GM12801 (cell line): Measurements from ENCODE around the gene ZNF813.

Experiments
- TF ChIP-seq, protein P1 (sequence below): IDR thresholded peaks from one replicate; pipeline ENCODE4 v1.5.1; 2011; ENCODE audit warnings: control low read depth; ENCODE audit not compliant: insufficient read length; ENCODE audit errors: extremely low read depth

Gene ZNF813

DNA sequence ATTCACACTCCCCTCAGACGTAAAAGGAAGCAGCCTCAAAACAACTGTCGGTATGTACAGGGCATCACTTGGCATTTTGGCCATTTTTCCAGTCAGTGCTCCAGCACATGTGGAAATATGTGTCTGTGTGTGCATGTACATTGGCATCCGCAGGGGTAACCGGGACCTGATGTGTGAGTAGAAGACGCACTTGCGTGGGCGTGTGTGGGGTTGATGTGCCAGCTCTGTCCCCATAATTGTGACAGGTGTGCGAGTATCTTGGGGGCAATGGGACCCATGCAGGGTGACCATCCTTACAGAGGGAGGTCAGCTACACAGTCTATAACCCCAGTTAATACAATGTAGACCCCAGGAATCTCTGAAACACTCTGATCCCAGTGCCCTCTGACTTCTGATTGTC, 63.1 kb downstream of the ZNF813 start:
- TF ChIP-seq, protein P1, sequence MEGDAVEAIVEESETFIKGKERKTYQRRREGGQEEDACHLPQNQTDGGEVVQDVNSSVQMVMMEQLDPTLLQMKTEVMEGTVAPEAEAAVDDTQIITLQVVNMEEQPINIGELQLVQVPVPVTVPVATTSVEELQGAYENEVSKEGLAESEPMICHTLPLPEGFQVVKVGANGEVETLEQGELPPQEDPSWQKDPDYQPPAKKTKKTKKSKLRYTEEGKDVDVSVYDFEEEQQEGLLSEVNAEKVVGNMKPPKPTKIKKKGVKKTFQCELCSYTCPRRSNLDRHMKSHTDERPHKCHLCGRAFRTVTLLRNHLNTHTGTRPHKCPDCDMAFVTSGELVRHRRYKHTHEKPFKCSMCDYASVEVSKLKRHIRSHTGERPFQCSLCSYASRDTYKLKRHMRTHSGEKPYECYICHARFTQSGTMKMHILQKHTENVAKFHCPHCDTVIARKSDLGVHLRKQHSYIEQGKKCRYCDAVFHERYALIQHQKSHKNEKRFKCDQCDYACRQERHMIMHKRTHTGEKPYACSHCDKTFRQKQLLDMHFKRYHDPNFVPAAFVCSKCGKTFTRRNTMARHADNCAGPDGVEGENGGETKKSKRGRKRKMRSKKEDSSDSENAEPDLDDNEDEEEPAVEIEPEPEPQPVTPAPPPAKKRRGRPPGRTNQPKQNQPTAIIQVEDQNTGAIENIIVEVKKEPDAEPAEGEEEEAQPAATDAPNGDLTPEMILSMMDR = no peak

DNA sequence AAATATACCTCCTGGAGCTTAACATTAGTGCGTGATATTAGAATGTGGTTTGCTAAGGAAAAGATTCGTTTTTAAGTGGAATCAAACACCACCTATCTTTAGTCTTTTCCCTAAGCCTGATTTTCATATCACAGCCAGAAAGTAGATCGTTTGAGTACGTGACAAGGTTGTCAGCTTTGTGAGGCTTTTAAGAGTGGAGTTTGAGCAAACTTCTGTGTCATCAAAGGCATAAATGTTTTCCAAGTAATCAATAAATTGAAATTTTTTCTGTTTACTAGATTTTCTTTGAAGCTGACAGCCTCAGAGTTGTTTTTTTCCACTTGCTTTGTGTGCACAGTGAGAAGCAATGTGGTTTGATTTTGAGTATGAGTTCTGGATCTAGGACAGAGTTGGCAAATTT, 63.9 kb downstream of the ZNF813 start:
- TF ChIP-seq, protein P1 = no peak

DNA sequence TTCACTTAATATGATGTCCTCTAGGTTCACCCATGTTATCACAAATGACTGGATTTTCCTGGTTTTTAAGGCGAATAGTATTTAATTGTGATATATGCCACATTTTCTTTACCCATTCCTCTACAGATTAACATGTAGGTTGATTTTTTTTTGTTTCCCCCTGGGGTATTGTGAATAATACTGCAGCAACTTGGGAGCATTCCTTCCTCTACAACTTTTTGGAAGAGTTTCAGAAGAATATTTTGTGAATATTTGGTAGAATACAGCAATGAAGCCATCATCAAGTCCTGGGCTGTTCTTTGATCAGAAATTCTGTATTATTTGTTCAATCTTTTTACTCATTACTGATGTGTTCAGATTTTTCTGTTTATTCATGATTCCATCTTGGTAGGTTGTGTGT, 64.8 kb downstream of the ZNF813 start:
- TF ChIP-seq, protein P1 = no peak

DNA sequence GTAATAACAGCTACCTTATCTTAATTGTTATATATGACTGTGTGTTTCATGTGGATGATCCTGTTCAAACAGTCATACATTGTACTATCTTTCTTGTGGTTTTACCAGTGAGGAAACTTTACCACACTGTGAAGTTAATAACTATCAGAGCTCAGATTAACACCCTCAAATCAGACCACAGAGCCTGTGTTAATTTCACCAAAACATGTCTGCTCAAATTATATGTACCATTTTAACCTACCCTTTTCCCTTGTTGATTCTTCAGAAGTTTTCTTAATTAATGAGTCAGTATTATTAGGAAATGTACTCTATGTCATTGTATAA, 68.7 kb downstream of the ZNF813 start:
- TF ChIP-seq, protein P1 = no peak

DNA sequence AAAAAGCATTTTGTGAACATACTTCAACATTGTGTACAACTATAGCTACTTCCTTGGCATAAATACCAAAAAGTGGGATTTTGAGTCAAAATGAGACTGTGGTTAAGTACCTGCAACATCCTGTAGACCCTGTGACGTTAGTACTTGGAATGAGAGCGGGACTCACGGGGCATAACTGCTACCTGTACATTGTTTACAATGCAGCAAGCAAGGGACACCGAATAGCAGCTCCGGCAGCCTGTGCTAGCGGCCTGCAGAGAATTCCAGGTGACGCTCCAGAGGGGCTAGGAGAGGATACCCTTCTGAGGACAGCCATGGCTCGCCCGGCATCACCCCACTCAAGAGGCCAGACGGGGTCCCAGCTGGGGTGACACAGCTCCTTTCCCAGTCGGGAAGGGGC, 69.6 kb downstream of the ZNF813 start:
- TF ChIP-seq, protein P1 = no peak

DNA sequence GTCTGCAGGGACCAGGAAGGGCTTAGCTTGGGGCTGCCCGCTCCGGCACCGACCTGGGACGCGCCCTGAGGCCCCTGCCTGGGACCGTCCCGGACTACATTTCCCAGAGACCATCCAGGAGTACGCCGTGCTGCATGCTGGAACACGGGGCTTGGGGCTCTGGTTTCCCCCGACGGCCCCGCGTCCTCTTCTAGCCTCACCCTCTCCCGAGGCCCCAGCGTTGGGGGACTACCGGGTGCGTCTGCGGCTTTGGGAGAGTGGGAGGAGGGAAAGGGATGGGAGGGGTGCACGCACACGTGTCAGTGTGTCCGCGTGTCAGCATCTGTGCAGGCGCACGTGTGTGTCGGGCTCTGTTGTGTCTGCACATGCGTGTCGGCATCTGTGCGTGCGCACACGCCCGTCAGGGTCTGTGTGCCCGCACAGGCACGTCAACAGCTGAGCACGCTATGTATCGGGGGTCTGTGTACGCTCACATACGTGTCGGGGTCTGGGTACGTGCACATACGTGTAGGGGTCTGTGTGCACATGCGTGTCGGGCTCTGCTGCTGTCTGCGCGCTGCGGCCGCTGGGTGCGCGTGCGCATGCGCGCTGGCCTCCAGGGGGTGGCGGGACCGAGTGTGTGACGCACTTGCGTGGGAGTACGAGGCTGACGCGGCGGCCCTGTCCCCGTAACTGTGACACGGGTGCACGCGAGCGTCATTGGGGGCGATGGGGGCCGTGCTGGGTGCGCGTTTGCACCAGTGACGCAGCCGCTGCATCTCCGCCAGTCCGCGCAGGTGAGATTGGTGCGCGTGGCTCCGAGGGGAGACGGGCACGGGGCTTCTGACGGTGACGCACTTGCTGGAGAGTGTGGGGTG, 70.2 kb downstream of the ZNF813 start, which contains the start of gene ZNF331:
TSS of gene ZNF331 (plus strand) at position 625 of the 857 bp plus-strand sequence. CDS start 31,232 bp downstream, outside the sequence.
- TF ChIP-seq, protein P1 = no peak

DNA sequence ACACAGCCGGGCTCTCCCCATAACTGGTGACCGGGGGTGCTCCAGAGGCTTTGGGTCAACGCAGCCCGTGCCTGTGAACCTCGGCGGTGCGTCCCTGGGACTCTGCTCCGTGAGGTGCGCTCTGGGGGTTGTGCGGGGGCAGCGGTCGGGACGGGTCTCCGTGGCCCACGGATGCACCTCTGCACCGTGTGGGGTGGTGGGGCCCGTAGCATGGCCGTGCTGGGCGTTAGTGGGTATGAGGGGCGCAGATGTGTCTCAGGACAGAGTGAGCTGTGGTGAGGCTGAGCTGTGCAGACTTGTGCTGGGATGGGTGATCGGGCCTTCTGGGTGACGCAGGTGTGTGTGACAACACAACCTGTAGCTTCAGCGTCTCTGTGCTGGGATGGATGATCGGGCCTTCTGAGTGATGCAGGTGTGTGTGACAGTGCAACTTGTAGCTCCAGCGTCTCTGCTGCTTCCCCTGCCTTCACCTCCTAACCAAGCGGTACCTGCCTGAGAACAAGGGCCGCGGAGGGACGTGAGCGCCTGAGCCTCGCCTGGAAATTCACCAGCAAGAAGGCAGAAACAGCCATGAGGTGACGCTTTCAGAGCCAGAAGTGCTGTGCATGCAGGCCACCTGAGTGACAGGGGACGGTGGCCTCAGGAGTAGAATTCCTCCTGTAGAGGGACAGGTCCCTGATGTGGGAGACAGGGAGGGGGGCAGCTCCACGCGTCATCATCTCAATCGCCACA, 71.0 kb downstream of the ZNF813 start:
- TF ChIP-seq, protein P1 = no peak
